Keratinocyte (primary cell): ENCODE results near the gene DCPS.

Source experiments
- EZH2 ChIP-seq: IDR thresholded peaks from one replicate; pipeline ENCODE4 v1.6.1; 2012; ENCODE audit warnings: inconsistent platforms, mild to moderate bottlenecking, low read length, moderate library complexity
- TF ChIP-seq, protein P1 (sequence below), 3 experiments: IDR thresholded peaks in 1 of 3; conservative IDR thresholded peaks in 1 of 3; optimal IDR thresholded peaks in 1 of 3; 2 replicates in 2 of 3; 3 replicates in 1 of 3; pipeline versions ENCODE3 to v1.5.1; 2011; ENCODE audit warnings: low read length in 3 of 3, mild to moderate bottlenecking in 3 of 3, moderate library complexity in 2 of 3, control low read depth in 1 of 3, inconsistent platforms in 1 of 3; ENCODE audit not compliant: insufficient read depth in 2 of 3; ENCODE audit errors: extremely low read depth in 1 of 3

GRCh38 chr11:126380909-126381308 lies 77.0 kb downstream of the DCPS start:
- TF ChIP-seq, protein P1, sequence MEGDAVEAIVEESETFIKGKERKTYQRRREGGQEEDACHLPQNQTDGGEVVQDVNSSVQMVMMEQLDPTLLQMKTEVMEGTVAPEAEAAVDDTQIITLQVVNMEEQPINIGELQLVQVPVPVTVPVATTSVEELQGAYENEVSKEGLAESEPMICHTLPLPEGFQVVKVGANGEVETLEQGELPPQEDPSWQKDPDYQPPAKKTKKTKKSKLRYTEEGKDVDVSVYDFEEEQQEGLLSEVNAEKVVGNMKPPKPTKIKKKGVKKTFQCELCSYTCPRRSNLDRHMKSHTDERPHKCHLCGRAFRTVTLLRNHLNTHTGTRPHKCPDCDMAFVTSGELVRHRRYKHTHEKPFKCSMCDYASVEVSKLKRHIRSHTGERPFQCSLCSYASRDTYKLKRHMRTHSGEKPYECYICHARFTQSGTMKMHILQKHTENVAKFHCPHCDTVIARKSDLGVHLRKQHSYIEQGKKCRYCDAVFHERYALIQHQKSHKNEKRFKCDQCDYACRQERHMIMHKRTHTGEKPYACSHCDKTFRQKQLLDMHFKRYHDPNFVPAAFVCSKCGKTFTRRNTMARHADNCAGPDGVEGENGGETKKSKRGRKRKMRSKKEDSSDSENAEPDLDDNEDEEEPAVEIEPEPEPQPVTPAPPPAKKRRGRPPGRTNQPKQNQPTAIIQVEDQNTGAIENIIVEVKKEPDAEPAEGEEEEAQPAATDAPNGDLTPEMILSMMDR (optimal IDR thresholded peaks at IDR 0.05 in 1 of 3, IDR thresholded peaks at IDR 0.05 in 1 of 3, conservative IDR thresholded peaks at IDR 0.05 in 1 of 3; ENCODE audit: extremely low read depth in 1 of 3, insufficient read depth in 2 of 3, low read length in 3 of 3) = no peak
- TF ChIP-seq EZH2 = no peak
